Osteocyte (in vitro differentiated cells): ENCODE results near the gene DNAI7. TPM values are rescaled to one million over a fixed set of nuclear protein-coding genes. Genes with fewer than 3 reads are reported as not detected.

Experiments
- DNase-seq: peaks from one replicate; pipeline ENCODE4 v3.0.0; 2021; ENCODE audit warnings: mixed read lengths; ENCODE audit not compliant: unreplicated experiment; ENCODE audit errors: extremely low spot score
- H3K27ac Mint-ChIP-seq: one replicate; pipeline ENCODE4 v1.8.0; 2021; ENCODE audit warnings: mild to moderate bottlenecking, mixed read lengths; ENCODE audit not compliant: unreplicated experiment
- H3K27me3 Mint-ChIP-seq: one replicate; pipeline ENCODE4 v1.8.0; 2021; ENCODE audit warnings: mixed read lengths; ENCODE audit not compliant: unreplicated experiment
- H3K36me3 Mint-ChIP-seq: one replicate; pipeline ENCODE4 v1.8.0; 2021; ENCODE audit warnings: mixed read lengths; ENCODE audit not compliant: unreplicated experiment
- H3K4me1 Mint-ChIP-seq: one replicate; pipeline ENCODE4 v1.8.0; 2021; ENCODE audit warnings: mixed read lengths; ENCODE audit not compliant: unreplicated experiment
- H3K4me3 Mint-ChIP-seq: one replicate; pipeline ENCODE4 v1.8.0; 2021; ENCODE audit warnings: mild to moderate bottlenecking, moderate library complexity, mixed read lengths; ENCODE audit not compliant: unreplicated experiment
- H3K9me3 Mint-ChIP-seq: one replicate; pipeline ENCODE4 v1.8.0; 2021; ENCODE audit warnings: mixed read lengths; ENCODE audit not compliant: unreplicated experiment
- total RNA-seq: library from RNA; stranded (reverse); gene quantifications from 2 replicates; pipeline ENCODE4 v1.2.1, GENCODE V29; 2021
- TF ChIP-seq, protein P1 (sequence below): fragments of 200-600 bp; sonication (generic); IDR thresholded peaks from 2 replicates; pipeline ENCODE4 v1.5.0; 2021; ENCODE audit warnings: antibody characterized with exemption, mild to moderate bottlenecking, moderate library complexity

DNAI7 gene
- total RNA-seq, 1 donor from 2014 or later: 0.30 TPM

DNA sequence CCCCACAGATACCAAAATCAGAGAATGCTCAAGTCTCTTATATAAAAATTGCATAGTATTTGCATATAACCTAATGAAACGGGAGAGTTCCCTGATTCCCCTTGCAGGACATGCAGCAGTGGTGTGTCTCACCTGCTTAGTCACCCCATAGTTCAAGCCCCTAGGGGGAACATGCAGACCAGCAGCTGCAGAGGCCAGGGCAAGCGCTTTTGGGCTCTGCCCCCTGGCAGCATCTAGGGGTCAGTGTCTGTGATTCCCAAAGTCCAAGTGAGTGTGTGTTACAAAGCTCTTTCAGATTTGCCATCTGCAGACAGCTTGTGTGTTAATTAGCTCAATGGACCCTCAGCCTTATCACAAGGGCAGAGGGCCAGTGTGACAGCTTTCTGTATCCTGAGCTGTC is 110.1 kb downstream of the DNAI7 start:
- no peaks in the 10 kb centered on the region for H3K36me3 Mint-ChIP-seq
- peaks cover 4% of the 10 kb centered on the region for H3K27me3 Mint-ChIP-seq
- TF ChIP-seq, protein P1, sequence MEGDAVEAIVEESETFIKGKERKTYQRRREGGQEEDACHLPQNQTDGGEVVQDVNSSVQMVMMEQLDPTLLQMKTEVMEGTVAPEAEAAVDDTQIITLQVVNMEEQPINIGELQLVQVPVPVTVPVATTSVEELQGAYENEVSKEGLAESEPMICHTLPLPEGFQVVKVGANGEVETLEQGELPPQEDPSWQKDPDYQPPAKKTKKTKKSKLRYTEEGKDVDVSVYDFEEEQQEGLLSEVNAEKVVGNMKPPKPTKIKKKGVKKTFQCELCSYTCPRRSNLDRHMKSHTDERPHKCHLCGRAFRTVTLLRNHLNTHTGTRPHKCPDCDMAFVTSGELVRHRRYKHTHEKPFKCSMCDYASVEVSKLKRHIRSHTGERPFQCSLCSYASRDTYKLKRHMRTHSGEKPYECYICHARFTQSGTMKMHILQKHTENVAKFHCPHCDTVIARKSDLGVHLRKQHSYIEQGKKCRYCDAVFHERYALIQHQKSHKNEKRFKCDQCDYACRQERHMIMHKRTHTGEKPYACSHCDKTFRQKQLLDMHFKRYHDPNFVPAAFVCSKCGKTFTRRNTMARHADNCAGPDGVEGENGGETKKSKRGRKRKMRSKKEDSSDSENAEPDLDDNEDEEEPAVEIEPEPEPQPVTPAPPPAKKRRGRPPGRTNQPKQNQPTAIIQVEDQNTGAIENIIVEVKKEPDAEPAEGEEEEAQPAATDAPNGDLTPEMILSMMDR: no peak
- no peak overlapping the region for H3K4me3 Mint-ChIP-seq
- H3K27ac Mint-ChIP-seq: no peak overlapping the region
- DNase-seq: no peak
- H3K9me3 Mint-ChIP-seq: no peaks in the 10 kb centered on the region
- no peaks in the 10 kb centered on the region for H3K4me1 Mint-ChIP-seq

DNA sequence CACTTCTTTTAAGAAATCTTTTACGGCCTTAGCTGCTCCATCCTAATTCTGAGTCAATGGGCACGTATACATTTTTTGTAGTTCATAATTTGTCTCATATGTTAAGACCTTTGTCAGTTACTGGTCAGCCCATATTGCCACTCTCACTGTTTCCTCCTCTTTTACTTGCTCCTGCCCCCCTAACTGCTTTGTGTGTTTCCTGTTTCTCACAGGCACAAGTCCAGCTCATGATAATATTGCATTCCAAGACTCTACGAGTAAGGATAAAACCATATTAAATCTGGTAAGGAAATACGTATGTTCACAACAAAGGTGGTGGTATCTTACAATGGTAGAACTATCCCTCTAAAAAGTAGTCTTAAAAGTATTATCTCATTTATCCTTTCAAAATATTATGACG is 111.7 kb downstream of the DNAI7 start:
- Mint-ChIP-seq H3K27ac (no peak overlapping the region), H3K36me3 (no peaks in the 10 kb centered on the region), H3K27me3 (peaks cover 4% of the 10 kb centered on the region), H3K9me3 (no peaks in the 10 kb centered on the region), H3K4me1 (no peaks in the 10 kb centered on the region), H3K4me3 (no peak overlapping the region)
- no peak for DNase-seq
- TF ChIP-seq, protein P1: no peak

DNA sequence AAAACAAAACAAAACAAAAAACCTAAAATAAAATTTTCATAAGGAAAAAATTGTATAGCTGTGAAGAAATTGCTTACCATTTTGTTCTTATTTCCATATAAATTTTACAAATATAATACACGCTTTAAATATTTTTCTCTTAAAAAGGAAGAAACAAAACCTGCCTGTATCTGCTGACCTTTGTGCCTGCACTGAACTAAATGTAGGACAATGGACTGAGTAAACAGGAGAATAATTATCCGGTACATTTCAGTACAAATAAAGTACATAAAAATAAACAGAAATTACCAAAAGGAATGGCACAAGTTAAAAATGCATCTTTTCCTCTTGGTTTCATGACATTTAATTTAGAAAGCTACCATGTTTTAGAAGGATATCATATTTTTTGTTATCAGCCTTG is 112.3 kb downstream of the DNAI7 start:
- TF ChIP-seq, protein P1: no peak
- H3K4me1 Mint-ChIP-seq: no peaks in the 10 kb centered on the region
- H3K4me3 Mint-ChIP-seq: no peak overlapping the region
- H3K9me3 Mint-ChIP-seq: no peaks in the 10 kb centered on the region
- no peak for DNase-seq
- no peaks in the 10 kb centered on the region for H3K36me3 Mint-ChIP-seq
- H3K27ac Mint-ChIP-seq: no peak overlapping the region
- H3K27me3 Mint-ChIP-seq: peaks cover 1% of the 10 kb centered on the region

DNA sequence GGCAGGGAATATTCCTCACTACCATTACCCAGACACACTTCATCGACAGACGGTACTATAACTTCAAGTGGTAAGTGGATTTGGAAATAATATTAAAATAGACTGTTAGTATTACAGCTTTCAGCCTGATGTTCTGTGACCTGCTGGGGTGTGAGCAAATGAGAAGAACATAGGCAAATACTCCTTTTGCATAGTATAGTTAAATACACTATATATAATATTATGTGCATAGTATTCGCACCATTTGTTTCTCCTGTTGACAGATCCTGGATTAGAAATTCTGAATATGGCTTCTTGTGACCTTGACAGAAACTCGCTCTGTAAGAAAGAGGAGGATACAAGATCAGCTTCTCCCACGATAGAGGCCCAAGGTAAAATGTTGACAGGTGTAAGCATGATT is 115.6 kb downstream of the DNAI7 start:
- DNase-seq: no peak
- Mint-ChIP-seq H3K36me3 (no peaks in the 10 kb centered on the region), H3K9me3 (no peaks in the 10 kb centered on the region), H3K27me3 (no peaks in the 10 kb centered on the region), H3K4me1 (no peaks in the 10 kb centered on the region), H3K4me3 (no peak overlapping the region), H3K27ac (no peak overlapping the region)
- TF ChIP-seq, protein P1: no peak

DNA sequence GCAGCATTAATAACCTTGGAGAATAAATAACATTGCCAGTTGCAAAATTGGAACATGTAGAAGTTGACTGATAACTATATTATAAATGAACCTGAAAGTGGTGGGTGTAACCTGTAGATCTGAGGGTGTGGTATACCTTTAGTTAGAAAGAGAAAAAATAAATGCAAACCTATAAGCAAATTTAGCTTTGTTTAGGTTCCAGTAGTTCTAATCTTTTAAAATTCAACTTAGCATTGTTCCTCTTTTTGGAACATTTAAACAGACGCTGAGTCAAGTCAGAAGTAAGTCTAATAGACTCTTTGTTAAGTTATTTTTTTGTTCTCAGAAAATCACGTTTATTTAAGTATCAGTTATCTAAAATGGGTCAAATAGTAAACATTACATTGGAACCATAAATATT is 120.0 kb downstream of the DNAI7 start:
- Mint-ChIP-seq H3K27ac (no peak overlapping the region), H3K27me3 (no peaks in the 10 kb centered on the region), H3K4me3 (no peak overlapping the region), H3K9me3 (no peaks in the 10 kb centered on the region), H3K36me3 (no peaks in the 10 kb centered on the region), H3K4me1 (no peaks in the 10 kb centered on the region)
- TF ChIP-seq, protein P1: no peak
- no peak for DNase-seq
